ENCODE measurements around the gene ZDHHC7.
A peak's percentile ranks its signal among the peaks of the same experiment; 100 is the strongest.
"Not testable (repeated sequence)": the region's sequence is repeated elsewhere in the genome, so short reads cannot be mapped to it uniquely, and the experiment has no call there.

ZDHHC7 gene

DNA sequence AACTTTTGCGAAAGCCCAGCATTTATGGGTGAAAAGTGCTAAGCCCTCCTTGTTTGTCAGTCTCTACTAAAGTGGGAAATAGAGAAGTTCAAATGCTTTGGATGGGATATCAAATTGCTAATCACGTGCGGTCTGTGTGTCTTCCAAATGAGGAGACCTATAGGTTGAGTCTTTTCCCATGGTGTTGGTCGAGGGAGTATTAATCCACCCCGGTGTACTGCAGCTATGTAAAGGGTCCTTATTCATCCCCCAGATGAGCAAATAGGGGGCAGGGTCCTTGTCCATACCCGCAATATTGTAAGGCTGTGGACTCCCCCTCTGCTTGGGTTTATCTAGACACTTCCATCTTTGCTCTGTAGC lies 30.8 kb upstream of the ZDHHC7 start:
- no peak for DNase-seq

DNA sequence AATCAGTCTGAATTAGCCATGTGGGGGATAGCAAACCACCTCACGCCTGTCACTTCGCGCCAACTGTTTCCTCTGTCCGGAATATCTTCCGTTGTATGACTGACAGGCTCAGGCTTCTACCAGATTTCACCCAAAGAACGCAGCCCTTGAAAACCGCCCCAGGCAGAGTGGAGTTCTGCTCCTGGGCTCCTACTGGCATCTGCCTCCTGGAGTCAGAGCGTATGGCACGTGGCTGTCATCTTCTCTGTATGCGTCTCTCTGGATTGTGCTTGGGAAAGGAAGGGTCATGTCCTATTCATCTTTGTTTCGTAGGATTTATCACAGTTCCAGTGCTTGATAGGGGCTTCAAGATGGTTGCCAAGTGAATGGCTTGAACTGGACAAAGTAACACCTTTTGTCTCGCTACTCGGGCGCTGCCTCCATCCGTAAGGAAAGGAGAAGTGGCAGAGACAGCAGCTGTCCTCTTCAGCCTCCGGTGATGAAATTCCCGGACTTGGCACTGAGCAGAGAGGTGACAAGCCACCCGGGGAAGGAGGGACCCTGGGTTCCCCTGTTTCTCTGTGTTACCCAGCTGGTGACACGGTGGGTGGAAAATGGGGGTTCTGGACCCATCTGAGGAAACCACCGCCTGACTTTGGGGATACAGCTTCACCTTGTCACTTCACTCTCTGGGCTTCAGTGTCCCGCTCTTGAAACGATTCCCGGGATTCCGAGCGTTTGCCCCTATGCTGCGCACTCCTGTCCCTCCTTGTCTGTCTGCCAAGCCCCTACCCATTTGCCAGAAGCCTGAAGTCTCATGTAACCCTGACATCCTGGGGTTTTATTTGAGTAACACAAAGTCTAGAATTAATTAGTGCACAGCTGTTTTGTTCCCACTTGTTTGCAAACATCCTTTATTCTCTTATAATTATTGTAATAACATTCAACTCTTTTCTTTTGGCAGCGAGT lies 30.2 kb upstream of the ZDHHC7 start:
- no peak for DNase-seq

DNA sequence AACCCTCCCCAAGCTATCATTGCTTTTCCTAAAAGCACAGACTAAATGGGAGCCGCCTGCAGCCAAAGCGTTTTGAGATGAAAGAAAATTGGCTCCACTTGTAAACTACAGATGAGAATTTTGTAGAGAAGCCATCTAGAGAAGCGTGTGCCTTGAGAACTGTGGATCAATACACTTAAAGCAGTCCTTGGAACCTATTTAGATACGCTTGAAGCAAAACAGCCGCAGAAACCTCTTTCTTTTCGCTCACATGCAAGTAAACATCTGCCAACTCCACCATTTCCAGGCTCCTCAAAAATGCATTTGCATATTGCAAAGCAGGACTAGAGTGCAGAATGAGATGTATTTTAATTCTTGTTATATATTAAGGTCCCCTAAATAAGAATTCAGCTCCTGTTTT lies 29.4 kb upstream of the ZDHHC7 start:
- no peak for DNase-seq

DNA sequence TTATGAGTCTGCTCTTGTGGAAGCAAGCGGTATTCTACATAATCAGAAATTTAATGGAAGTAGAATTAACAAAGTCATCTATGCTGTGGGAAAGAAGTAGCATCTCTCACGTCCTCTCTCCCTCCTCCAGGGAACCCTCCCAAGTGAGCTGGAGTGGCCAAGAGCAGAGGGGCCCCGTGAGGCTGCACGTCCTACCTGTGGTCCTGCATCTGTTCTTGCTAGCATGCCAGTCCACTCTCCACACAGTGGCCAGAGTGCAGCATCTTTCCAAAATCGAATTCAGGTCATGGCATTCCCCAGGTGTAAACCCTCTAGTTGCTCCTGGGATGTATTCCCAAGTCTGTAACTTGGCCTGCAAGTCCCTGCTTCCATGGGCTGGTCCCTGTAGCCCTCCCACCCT lies 26.4 kb upstream of the ZDHHC7 start:
- DNase-seq: no peak

DNA sequence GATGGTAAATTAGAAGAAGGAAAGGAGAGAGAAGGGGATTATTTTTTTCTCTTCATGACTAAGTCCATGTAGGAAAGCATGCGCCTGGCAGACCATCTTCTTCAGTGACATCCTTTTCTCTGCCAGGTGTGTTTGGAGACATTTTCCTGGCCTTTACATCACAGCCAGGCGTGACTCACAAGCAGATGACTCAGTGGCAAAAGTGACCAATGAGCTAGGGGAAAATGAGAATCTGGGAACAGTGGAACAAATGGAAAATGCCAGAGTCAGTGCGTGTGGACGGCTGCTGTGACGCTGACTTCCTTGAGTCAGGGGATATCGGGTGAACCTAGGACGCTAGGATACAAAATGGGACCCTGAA lies 25.7 kb upstream of the ZDHHC7 start:
- no peak for DNase-seq

DNA sequence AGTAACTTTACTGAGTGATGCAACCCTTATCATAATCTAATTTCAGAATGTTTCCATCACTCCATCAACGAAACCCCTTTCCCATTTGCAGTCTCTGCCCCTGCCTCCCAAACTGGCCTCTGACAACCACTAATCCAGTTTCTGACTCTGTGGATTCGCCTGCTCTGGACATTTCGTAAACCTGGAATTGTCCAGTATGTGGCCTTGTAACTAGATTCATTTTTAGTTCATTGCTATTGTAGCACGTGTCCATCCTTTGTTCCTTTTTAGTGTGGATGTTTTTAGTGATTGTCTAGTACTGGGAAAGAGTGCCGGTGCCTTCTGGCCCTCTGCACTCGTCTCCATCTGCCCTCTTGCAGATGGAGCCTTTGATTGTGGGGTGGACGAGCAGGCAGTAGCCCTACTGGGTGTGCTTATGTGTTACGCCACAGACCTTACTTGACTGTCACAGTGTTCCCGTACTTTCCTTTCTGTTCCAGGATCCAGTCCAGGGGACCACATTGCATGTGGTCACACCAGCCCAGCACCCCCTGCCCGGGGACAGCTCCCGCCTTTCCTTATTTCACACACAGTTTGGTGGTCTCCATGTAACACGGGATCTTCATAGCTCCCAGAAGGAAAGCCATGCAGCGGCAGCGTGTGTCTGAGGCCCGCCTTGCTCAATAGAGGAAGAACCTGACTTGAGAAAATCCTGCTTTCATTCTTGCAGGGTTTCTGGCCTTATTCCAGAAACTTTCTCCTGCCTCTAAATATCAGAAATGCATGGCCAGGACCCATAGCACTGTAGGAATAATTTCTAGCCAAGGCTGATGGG lies 25.1 kb upstream of the ZDHHC7 start:
- no peak for DNase-seq

DNA sequence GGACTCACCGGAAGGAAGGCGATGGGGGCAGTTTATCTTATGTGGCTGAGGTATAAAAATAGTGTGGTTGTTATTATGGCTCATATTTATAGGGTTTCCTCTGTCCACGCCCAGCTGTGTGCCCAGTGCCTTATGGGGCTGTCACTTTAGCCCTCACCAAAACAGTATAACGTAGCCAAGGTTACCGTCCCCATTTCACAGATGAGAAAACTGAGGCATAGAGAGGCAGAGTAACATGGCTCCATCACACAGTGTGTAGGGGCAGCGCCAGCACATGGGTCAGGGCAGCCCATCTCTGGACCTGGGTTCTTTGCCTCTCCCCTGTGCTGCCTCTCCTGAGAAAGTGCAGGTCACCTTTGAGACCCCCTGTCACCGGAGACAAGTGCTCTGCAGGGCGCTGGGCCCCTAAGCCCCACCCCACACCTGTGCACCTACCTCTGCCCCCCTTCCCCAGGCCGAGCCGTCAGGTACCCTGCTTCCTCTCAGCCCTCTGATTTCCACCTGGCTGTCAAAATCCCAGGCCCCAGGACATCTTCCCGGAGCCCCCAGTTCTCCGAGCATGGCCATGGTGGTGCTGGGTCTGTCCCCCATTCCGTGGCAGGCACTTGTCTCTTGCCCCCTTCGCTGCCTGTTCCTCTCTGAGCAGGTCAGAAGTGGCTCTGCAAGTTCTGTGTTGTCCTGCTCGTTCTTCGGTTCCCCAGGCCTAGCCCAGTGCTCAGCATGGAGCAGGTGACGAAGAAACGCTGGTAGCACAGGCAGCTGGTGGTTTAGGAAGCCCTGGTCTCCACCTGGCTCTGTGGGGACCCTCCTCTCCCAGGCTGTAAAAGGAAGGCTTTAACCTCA lies 23.5 kb upstream of the ZDHHC7 start:
- no peak for DNase-seq

DNA sequence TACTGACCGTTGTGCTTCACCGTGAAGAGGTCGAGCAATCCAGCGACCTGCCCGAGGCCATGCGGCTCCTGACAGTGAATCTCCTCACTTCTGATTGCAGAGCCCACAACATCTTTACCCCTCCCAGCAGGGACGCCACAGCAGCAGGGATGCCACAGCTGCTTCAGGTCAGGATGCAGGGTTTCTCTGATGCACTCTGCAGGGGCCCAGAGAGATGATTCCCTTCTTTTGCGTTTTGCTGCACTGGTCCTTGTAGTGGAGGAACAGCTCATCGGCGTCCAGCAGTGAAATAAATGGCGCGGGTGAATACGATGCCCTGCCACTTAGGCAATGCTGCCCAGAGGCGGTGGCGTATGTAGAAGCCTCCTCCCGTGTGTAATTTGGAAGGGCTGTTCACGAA lies 21.8 kb upstream of the ZDHHC7 start:
- DNase-seq: no peak

DNA sequence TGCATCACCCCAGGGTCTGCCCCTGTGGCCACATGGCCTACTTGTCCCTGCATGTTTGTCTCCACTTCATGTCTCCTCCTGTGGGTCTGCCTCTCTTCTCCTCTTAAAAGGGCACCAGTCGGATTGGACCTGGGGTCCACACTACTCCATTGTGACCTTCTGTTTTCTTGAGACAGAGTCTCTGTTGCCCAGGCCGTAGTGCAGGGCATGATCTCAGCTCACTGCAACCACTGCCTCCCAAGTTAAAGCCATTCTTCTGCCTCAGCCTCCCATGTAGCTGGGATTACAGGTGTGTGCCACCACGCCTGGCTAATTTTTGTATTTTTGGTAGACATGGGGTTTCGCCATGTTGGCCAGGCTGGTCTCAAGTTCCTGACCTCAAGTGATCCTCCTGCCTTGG lies 20.9 kb upstream of the ZDHHC7 start:
- DNase-seq: not testable (repeated sequence)

DNA sequence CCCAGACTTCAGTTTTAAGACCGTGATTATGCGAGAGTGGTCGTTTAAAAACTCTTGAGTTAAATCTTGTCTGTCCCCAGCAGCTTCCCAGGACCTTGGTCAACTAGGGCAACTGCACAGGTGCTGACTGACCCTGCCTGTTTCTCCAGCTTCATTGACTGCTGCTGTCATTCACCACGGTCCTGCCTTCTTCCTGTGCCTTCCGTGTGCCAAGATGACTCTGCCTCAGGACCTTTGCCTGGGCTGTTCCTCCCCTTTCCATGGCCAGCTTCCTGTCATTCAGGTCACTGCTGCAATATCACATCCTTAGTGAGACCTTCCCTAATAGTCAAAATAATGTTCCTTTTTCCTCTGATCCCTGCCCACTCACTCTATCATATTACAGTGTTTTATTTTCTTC lies 20.1 kb upstream of the ZDHHC7 start:
- DNase-seq: no peak

DNA sequence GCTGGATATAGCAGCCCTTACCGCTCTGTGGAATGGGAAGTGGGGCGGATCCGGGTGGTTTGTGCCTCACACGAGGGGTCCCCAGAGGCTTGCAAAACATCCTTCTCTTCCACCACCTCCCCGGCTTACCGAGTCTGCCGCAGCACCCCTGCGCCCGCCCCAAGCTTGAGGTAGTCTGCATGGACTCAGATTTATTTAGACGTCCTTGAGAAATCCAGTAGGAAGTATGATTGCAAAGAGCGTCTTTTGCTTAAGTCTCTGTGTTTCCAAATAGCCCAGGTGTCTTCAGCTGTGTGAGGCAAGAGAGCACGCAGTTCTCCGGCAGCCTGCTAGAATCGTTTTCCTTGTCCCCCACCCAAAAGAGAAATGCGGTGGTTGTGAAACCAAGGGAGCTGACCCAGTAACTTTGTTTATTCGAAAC lies 18.7 kb upstream of the ZDHHC7 start:
- no peak for DNase-seq

DNA sequence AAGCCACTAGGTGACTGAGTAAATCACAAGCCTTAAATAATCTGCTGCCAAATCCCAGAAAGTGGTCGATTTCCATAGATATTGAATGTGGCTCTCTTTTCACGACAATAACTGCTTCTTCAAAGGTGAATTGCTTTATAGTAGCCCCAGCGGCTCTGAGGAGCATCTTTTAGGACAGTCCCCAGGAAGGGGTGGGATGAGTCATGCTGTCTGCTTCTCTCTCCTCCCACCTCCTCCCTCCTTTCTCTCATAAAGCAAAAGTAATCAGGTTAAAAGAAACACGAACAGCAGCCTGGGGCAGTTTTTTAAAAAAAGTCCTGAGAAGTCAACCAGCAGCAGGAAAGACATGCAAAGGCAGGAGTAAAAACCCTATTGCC lies 18.1 kb upstream of the ZDHHC7 start:
- no peak for DNase-seq

DNA sequence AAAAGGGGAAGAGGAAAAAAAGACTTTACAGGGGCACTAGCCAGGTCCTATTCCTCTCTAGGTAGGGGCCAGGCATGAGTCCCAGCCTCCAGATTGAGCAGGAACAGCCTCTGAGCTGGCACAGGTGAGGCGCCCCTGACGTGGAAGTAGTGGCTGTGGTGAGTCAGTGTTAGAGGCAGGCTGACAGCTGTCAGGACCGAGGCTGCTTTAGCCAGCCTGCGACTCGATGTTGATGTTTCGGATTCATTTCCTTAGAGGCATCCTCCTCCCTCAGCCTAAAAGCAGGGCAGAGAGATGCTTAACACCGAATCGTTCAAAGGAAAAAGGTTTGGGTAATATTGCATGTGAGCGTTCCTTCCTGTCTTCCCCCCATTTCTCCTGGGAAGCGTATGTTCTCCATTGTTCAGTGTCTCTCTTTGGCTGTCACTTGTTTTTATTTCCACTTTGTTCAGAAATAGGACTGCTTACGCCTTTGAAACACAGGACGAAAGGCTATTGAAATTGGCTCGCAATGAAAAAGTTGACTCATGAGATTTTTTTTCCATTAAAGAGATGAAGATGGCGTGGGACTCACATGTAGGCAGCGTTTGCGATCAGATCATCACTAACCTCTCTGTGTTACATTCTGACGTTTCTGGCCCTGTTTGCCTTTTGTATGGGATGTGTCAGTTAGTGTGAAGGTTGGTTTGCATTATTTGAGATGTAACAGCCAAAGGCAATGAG lies 17.5 kb upstream of the ZDHHC7 start:
- DNase-seq: no peak

DNA sequence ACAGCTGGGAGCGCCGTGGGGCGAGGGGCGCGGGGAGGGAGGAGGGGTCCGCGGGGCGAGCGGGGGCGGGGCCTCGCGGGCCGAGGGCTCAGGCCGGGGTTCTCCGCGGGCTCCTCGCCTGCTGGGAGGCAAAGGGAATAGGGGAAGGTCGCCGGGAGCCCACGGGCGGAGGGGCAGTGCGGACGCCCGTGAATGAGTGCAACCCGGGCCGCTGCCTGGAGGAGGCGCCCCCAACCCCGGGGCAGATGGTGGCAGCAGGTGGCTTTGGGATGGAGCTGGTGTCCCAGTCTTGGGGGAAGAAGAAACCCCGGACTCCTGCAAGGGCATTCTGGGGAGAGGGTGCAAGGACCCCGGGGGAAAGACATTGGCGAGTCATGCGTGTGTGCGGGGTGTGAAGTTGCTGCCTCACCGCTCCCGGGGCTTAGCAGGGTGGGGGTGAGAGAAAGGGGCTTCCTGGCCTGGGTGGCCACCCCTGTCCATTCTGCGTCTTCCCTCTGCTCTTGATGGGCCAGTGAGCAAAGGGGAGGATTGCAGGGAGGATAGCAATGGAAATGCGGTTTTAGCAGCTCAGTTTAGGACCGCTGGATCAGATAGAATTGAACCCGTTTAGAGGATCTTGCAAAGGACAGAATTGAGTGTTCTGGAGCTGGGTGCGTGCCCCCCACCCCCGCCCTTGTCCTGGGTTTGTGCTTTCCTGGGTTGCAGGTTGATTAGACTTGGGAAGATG lies 16.8 kb upstream of the ZDHHC7 start:
- DNase-seq: no peak

DNA sequence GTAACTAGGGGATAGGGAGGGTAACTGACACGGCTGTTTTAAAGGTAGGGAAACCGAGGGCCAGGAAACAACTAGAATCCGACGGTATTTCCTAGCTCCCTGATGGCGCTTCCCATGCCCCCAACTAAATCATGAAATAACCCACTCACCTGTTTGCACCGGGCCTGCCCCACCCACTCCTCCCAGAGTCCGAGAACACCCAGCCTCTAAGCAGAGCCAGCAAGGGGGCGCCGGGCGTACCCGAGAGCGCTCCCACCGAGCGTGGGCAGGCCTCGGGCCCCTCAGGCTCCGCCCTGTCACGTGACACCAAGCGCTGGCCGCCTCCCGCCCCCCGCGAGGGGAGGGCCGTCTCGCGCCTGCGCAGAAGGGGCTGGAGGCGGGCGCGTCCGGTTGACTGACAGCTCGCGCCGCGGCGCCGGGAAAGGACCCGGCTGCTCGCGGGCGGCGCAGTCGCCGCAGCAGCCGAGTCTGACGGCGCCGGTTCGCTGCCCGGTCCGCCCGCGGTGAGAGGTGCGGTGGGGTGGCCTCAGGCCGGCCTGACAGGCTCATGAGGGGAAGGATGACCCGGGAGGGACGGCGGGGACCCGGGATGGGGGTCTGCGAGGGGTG lies 16.1 kb upstream of the ZDHHC7 start, which contains the start of gene KIAA0513:
Gene KIAA0513, plus strand, starts transcription at position 447 of the 609 bp plus-strand sequence. CDS start 39,277 bp downstream, outside the sequence.
- DNase-seq: peak; percentile 91

DNA sequence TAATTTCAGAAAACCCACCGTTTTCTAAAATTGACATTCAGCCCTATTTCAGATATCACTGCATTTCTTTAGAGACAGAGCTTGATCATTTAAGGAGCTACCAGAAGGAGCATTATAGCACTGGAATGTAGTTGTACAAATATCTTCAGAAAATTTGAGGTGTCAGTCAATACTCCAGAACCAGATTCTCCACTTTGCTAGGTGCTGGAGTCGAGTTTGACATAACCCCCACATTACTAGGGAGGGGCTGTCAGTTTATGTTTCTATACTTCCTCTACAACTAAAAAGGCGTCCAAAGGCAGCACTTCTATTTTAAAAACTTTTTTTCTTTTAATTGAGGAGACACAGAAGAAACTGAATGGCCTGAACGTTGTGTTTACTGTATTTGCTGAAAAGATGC lies 15.4 kb upstream of the ZDHHC7 start:
- DNase-seq: no peak

DNA sequence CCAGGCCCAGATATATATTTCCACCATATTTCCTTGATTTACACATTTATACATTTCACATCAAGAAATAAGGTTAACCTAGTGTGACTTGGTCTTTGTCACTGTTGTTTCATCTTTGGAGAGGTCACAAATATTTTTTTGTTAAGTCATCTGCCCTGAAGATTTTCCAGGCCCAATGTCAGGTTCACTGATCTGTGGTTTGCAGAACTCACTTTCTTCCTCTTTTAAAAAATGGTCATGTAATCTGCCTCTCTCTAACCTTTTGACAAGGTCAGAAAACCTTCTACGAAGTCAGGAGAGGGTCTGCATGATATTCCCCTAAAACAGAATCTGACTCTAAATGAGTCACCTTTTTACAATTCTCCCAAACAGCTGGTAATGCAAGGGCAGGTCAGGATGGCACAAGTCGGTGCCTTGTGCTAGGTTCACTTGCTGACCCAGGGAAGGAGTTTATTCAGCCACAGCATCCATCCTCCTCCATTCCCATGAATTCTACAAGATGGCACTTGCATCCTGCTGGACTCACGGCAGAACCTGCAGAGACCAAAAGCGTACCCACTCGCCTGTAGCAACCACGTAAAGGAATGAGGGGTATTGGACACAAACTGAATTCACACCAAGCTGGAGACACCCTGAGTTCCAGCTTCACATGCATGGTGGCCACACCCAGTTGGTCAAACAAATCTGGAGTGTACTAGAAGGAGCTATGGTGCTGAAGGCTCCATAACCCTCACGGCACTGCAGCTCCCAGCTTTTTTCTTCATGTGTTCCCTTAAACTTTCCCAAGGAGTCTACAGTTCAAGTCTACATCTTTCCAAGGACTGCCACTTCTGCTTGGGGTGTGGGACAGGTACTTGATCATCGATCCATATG lies 14.7 kb upstream of the ZDHHC7 start:
- no peak for DNase-seq

DNA sequence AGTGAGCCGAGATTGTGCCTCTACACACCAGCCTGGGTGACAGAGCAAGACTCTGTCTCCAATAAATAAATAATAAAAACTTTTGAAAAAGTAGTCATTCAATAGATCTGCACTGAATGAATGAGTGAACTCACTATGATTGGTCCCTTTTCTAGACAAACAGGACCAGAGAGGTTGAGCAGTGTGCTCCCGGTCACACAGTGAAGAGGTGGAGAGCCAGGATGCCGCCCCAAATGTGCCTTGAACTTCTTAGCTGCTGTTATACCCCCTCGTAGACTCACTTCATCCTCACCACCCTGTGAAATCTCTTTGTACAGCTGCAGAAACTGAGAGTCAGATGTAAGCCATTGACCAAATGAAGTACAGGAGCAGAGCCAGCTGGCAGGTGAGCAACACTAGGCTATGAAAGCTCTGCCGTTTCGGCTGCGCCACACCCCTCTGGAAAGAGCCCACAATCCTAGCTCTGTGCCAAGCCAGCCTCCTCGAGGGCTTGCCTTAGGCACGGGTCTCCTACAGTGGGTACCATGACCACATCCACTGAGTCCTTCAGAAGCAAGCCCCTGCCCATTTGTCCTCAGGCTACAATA lies 8.4 kb upstream of the ZDHHC7 start:
- no peak for DNase-seq

DNA sequence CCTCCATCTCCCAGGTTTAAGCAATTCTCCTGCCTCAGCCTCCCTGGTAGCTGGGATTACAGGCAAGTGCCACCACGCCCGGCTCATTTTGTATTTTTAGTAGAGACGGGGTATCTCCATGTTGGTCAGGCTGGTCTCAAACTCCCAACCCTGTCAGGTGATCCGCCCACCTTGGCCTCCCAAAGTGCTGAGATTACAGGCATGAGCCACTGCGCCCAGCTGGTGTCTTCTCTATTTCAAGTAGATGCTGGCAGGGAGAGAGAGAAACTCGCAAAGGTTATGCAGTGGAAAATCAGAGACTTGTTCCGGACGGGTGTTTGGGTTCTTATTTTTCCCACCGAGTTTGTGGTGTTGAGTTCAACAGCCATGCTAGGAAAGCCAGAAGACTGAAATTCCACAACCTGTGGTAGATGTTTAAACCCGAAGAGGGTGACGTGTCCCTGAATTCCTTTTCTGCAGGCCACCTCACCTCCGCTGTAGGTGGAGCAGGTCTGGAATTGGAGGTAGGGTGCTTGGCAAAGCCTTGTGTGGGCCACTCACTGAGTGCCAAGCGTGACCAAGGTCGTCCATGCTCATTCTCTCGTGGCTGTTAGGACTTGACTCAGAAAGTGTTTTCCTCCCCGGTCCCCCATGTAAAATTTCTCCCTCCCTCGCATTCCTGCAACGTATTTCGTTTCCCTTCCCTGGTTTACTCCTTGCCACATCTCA lies 7.3 kb upstream of the ZDHHC7 start:
- no peak for DNase-seq
